ENCODE data around the gene GLRA3. TPM values are rescaled to one million over a fixed set of nuclear protein-coding genes. Genes with fewer than 3 reads are reported as not detected.

The GLRA3 gene
- total and polyA plus RNA-seq, 2 of the 8 experiments (the other 6 are each of a cell fraction or from before 2014, with no cell fraction given) = 0.02 TPM; not detected in 1

DNA sequence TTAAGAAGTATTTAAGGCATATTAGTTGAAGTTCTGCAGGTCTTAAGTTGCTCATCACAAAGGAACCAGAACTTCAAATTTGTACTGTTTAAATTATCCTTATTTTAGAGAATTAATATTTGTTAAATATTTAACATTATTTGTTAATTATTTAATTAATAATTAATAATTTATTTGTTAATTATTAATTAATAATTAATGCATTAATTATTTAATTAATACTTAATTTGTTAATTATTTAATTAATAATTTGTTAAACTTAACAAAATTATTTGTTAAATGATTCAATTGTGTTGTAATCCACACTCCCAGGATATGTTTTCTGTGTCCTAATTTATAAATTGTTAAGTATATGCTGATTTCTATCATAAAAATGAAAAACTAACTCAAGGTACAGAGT, 129.4 kb downstream of the GLRA3 start:
- Histone ChIP-seq H3K79me2 (ENCODE audit: control insufficient read depth in 1 of 2, insufficient read depth in 2 of 2, low read length in 2 of 2) (no peaks in the 10 kb centered on the region), H2BK15ac (ENCODE audit: low read length) (no peak overlapping the region), H3K14ac (ENCODE audit: insufficient read length) (no peak overlapping the region), H4K5ac (ENCODE audit: insufficient read length, low read depth, low read length) (no peak overlapping the region), H3K36me3 (ENCODE audit: control insufficient read depth in 2 of 4, insufficient read depth in 4 of 4, low read length in 3 of 4) (no peaks in the 10 kb centered on the region), H3K23ac (ENCODE audit: insufficient read length) (no peak overlapping the region), H3K4me1 (replicated peaks in 1 of 4; ENCODE audit: control insufficient read depth in 3 of 4, insufficient read depth in 4 of 4, low read length in 3 of 4) (no peaks in the 10 kb centered on the region), H3K56ac (replicated peaks; ENCODE audit: insufficient read length, low read depth, low read length) (no peak overlapping the region), H3K79me1 (ENCODE audit: low read depth, low read length) (no peaks in the 10 kb centered on the region), H3K4me3 (ENCODE audit: extremely low read depth in 1 of 4, insufficient read depth in 2 of 4, low read depth in 3 of 4, low read length in 4 of 4) (no peak overlapping the region), H3K9me3 (ENCODE audit: insufficient read depth in 2 of 2, low read depth in 1 of 2, low read length in 1 of 2) (no peaks in the 10 kb centered on the region), H3K18ac (ENCODE audit: extremely low read depth, low read length) (no peak overlapping the region), H2BK5ac (ENCODE audit: low read depth, low read length) (no peak overlapping the region), H3K9ac (replicated peaks in 1 of 4; ENCODE audit: extremely low read depth in 1 of 4, low read depth in 3 of 4, low read length in 3 of 4) (no peak overlapping the region), H2AK5ac (ENCODE audit: low read depth, low read length) (no peak overlapping the region), H2BK12ac (ENCODE audit: low read depth, low read length) (no peak overlapping the region), H2BK120ac (replicated peaks; ENCODE audit: low read depth, low read length) (no peak overlapping the region), H4K91ac (replicated peaks; ENCODE audit: insufficient read length, low read length) (no peak overlapping the region), H2AFZ (ENCODE audit: low read length) (no peak overlapping the region), H3K4ac (replicated peaks; ENCODE audit: insufficient read length, low read depth, low read length) (no peak overlapping the region), H3K27ac (ENCODE audit: low read depth, low read length) (no peak overlapping the region), H4K20me1 (replicated peaks in 1 of 2; ENCODE audit: control insufficient read depth in 1 of 2, insufficient read depth in 2 of 2, low read length in 2 of 2) (no peaks in the 10 kb centered on the region), H4K8ac (ENCODE audit: extremely low read depth, insufficient read depth, low read length) (no peak overlapping the region), H3K27me3 (replicated peaks in 1 of 4; ENCODE audit: control insufficient read depth in 3 of 4, extremely low read depth in 1 of 4, insufficient read depth in 3 of 4, low read length in 3 of 4) (peaks cover 0 to 1% (median 0%) of the 10 kb centered on the region in 4 experiments; a peak in 1 of 7 replicates), H3K23me2 (ENCODE audit: low read depth, low read length) (no peaks in the 10 kb centered on the region), H2BK20ac (ENCODE audit: low read length) (no peak overlapping the region), H3K4me2 (ENCODE audit: insufficient read depth in 1 of 2, low read depth in 2 of 2, low read length in 2 of 2) (no peak overlapping the region)
- ChIA-PET POLR2A (ENCODE audit: partially characterized antibody) (no interaction called here), CTCF (ENCODE audit: partially characterized antibody) (interaction anchor here (0.6 to 2.3 kb wide), 3 partner anchors 15 to 17 kb away, joined by 3 to 12 read pairs (median 6); no protein-coding TSS in a partner anchor)
- TF ChIP-seq BRCA1 (IDR thresholded peaks at IDR 0.05; ENCODE audit: low read depth, low read length) (no peak), SIRT6 (IDR thresholded peaks at IDR 0.05; ENCODE audit: low read length) (no peak), CHD2 (IDR thresholded peaks at IDR 0.05; ENCODE audit: low read length) (no peak)
- no peak for DNase-seq (ENCODE audit: low read depth in 1 of 2, low spot score in 2 of 2)
- FAIRE-seq = no peak

All from H1 (cell line).